Stimulated activated CD4-positive, alpha-beta T cell treated with anti-CD3 and anti-CD28 coated beads, Interleukin-15, amount 100 ng/mL, for 1 hour (primary cell): ENCODE measurements around the gene TAF4.
"Not testable (repeated sequence)": the region's sequence is repeated elsewhere in the genome, so short reads cannot be mapped to it uniquely, and the experiment has no call there.

Experiments
- DNase-seq, 2 donors: peaks; one replicate each; pipeline ENCODE4 v3.0.0-alpha.2; 2020; ENCODE audit warnings: low read depth in 1 of 2, low spot score in 1 of 2

Gene TAF4, protein sequence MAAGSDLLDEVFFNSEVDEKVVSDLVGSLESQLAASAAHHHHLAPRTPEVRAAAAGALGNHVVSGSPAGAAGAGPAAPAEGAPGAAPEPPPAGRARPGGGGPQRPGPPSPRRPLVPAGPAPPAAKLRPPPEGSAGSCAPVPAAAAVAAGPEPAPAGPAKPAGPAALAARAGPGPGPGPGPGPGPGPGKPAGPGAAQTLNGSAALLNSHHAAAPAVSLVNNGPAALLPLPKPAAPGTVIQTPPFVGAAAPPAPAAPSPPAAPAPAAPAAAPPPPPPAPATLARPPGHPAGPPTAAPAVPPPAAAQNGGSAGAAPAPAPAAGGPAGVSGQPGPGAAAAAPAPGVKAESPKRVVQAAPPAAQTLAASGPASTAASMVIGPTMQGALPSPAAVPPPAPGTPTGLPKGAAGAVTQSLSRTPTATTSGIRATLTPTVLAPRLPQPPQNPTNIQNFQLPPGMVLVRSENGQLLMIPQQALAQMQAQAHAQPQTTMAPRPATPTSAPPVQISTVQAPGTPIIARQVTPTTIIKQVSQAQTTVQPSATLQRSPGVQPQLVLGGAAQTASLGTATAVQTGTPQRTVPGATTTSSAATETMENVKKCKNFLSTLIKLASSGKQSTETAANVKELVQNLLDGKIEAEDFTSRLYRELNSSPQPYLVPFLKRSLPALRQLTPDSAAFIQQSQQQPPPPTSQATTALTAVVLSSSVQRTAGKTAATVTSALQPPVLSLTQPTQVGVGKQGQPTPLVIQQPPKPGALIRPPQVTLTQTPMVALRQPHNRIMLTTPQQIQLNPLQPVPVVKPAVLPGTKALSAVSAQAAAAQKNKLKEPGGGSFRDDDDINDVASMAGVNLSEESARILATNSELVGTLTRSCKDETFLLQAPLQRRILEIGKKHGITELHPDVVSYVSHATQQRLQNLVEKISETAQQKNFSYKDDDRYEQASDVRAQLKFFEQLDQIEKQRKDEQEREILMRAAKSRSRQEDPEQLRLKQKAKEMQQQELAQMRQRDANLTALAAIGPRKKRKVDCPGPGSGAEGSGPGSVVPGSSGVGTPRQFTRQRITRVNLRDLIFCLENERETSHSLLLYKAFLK

GRCh38 chr20:62065674-62066338 lies at the start of gene TAF4:
TAF4 (minus strand) TSS chr20:62065881; CDS start chr20:62065810, 71 bp downstream.
- peak; percentile 72 to 75 for DNase-seq

DNA sequence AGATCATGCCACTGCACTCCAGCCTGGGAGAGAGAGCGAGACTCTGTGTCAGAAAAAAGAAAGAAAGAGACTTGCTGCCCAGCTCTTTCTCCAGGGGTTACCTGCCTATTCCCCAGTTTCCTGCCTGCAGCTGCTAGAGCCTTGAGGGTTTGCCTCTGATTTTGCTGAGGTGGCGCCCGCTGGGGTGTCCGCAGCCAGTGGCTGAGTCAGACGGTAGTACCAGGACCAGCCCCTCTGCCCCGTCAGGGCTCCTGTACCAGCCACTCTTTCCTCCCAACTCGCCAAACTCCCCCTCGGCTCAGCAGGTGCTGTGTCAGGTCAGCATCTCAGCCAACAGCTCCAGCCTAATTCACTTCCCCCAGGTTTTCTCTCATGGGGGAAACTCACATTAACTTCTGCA lies 49.2 kb upstream of the TAF4 start:
- DNase-seq: no peak

DNA sequence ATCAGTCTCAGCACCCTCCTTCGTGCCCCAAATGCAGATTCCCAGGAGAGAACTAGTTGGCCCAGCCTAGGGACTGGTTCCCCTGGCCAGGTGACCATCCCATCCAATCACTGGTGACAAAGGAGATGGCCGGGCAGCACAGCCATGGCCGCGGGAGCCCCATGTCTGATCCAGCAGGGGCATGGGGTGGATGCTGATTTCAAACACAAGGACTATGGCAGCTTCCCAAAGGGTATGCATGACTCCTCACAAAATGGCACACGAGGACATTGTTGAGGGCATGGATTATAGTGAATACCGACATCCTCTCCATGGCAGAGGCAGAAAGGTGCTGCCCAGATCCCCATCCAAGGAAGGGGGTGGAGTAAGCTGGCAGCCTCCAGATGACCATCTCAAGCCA lies 46.7 kb upstream of the TAF4 start:
- no peak for DNase-seq

GRCh38 chr20:62111148-62111547 lies 45.5 kb upstream of the TAF4 start:
- no peak for DNase-seq

- DNase-seq: no peak
Observed at GRCh38 chr20:62105592-62105991, 39.9 kb upstream of the TAF4 start.

DNA sequence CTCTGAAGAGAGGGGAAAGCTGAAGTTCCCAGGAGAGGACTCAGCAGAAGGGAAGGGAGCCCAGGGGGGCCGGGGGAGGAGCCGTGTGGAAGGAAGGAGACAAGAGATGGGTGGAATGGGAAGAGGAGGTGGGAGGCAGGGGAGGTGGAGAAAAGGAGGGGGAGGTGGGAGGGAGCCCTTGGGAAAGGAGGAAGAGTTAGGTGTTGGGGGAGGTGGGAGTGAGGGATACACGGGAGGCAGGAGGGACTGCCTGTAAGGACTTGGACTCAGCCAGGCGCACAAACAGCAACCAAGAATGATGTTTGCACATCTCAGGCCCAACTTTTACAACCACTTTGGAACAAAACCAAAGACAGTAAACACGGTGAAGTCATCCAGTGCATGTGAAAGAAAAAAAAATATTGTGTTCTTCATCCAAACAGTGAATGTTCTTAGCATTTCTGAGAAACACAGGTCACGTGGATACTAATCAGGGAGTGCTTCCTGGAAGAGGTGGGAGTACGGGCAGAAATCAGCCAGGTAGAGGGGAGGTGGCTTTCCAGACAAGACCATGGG lies 39.2 kb upstream of the TAF4 start:
- DNase-seq: no peak

DNA sequence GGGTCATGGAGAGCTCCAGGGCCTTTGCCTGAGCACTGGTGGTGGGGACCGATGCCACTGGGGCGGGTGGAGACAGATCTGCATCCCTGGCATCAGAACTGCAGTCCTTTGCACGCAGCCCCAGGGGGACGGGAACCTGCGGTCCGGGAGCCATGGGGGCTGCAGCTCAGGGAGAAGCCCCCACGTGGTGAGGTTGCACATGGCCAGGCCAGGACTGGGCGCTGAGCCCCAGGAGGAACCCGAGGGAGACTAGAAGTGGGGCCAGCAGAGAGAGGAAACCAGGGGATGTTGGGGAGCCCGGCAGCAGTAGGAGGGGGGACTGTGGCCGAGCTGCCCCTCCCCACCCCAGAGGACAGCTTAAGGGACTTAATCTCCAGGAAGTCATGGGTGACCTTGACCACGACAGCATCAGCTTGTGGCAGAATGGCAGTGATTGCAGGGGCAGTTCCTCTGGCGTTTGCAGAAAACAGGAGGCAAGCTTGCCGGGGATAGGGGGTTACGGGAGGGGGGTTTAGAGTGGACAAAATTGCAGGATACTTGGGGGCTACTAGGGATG lies 38.6 kb upstream of the TAF4 start:
- no peak for DNase-seq

- DNase-seq: no peak
Observed at GRCh38 chr20:62103508-62104233, 38.0 kb upstream of the TAF4 start.

DNA sequence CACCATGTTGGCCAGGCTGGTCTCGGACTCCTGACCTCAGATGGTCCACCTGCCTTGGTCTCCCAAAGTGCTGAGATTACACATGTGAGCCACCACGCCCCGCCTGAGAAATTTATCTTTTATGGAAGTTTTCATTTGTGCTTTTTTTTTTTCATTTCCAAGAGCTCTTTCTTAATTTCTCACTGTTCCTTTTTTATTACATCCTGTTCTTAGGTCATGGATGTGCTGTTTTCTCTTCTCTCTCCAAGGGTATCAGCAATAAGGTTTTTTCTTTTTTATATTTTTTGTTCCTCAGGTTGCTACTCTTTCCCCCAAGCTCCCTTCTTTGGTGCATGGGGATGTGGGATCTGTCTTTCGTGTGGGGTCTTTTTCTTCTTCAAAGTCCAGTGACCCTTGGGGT lies 35.4 kb upstream of the TAF4 start:
- DNase-seq: no peak

DNA sequence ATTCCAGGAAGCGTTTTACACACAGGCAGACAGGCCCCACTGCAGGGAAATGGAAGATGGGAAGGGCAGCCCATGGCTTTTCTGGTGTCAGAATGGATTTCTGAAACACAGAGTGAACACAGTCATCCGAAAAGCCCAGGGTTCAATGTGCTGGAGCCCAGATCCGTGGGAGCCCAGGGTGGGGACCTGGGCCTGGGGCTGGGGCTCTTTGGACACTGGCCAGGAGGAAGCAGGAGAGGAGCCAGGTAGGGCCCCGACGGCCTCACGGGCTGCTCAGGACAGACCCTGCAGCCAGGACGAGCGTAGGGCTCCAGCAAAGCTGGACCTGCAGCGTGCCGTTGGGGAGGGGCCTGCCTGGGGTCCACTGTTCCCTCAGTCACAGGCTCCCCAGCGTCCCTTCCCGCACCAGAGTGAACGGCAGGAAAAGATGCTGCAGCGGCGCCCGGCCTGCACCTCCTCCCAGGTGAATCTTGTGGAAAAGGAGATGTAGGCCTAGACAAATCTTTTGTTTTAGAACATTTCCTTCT lies 32.3 kb upstream of the TAF4 start:
- DNase-seq: no peak

DNA sequence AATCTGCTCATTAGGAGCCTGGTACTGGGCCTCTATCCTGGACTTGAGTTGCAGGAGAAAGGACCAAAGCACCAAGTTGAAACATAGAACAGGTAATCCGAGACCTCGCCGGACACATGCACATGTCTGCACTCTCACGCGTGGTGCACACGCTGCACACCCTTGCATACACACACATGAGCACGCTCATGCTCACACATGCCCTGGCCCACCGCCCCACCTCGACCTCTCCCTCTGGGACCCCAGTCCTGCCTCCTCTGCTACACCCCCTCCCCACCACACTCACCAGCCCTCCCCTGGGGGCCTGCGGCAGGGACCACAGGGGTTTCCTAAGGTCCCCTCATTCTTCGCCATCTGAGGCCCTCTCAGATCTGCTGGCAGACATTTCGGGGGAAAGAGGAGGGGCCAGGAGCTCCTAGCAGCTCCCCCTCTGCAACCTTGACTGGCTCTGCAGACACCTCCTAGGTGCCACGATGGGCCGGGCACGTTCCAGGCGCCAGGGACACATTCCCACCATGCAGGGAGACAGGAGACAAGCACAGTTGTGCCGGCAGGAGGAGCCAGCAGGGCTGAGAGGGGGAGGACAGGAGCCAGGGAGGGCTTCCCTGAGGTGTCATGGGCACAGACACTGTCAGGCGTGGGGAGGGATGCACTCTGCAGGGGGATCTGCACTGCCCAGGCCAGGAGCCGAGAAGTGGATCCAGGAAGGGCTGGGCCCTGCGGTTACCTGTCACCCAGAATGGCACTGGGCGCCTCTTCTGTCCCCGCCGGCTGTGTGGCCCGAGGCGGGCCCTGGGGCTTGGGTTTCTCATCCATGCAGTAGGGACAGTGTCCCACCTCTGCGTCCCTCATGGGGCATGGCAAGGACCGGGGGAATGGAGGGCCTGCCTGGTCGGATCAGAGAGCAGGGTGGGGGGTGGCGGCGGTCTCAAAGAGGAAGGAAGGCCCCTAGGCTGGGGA lies 31.0 kb upstream of the TAF4 start:
- DNase-seq: no peak

DNA sequence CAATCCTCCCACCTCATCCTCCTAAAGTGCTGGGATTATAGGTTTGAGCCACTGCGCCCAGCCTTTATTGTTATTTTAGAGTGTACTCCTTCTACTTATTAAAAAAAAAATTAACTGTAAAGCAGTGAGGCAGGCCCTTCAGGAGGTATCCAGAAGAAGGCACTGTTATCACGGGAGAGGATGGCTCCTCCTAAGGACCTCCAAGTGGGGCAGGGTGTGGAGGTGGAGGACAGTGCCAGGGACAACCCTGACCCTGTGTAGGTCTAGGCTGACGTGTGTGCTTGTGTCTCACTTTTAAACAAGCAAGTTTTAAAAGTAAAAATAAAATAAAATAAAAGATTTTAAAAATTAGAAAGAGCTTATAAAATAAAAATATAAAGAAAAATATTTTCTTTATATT lies 23.7 kb upstream of the TAF4 start:
- DNase-seq: no peak

DNA sequence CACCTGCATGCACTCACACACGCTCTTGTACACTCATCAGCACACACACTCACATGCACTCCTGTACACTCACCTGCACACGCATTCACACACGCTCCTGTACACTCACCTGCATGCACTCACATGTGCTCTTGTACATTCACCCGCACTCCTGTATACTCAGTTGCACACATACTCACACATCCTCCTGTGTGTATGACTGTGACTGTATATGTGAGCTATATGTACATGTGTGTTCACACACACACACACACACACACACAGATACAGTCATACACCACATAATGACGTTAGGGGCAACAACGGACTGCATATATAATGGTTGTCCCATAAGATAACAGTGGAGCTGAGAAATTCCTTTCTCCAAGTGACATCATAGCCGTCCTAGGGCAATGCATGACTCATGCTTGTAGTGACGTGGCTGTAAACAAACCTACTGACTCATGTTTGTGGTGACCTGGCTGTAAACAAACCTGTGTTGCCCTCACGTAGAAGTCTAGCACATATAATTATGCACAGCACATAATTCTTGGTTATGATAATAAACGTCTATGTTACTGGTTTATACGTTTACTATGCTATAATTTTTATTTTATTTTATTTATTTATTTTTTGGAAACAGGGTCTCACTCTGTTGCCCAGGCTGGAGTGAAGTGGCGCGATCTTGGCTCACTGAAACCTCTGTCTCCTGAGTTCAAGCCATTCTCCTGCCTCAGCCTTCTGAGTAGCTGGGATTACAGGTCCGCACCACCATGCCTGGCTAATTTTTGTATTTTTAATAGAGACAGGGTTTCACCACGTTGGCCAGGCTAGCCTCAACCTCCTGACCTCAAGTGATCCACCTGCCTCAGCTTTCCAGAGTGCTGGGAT lies 22.8 kb upstream of the TAF4 start:
- no peak for DNase-seq

DNA sequence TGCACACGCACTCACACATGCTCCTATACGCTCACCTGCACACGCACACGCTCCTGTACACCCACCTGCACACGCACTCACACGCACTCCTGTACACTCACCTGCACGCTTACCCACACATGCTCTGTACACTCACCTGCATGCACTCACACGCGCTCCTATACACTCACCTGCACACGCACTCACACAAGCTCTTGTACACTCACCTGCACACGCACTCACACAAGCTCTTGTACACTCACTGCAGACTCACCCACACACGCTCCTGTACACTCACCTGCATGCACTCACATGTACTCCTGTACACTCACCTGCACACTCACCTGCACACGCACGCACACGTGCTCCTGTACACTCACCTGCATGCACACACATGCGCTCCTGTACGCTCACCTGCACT lies 22.0 kb upstream of the TAF4 start:
- no peak for DNase-seq

DNA sequence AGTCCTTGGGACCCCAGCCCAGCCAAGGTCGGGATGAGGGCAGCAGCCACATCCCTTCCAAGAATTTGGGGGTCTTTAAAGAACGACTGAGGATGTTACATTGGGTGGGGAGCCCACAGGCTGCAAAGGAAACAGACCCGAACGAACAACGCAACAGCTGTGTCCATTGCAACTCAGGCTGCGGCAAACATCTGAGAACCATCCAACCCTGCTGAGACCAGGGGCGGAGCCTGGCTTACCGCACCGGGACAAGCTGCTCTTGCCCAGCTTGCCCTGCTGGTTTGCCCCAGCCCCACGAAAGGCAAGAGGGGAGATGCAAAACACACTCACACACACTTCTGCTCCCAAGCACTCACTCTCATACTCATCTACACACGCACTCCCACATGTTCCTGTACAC lies 21.5 kb upstream of the TAF4 start:
- DNase-seq: no peak

DNA sequence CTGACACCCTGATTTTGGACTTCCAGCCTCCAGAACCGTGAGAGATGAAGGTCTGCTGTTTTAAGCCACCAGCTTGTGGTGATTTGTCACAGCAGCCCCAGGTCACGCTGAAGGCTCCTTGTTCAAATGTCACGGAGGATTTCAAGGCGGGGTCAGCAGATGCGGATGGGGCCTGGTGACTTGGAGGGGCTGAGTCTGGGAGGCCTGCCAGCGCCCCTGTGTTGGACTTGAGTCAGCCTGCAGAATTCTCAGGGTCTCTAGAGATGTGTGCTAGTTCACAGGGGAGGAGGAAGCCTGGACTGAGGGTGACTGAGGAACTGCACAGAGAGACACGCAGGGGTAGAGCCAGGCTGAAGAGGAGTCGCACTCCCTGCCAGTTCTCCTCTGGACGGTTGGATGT lies 19.5 kb upstream of the TAF4 start:
- no peak for DNase-seq

- DNase-seq: not testable (repeated sequence)
Observed at GRCh38 chr20:62084224-62084623, 18.5 kb upstream of the TAF4 start.

DNA sequence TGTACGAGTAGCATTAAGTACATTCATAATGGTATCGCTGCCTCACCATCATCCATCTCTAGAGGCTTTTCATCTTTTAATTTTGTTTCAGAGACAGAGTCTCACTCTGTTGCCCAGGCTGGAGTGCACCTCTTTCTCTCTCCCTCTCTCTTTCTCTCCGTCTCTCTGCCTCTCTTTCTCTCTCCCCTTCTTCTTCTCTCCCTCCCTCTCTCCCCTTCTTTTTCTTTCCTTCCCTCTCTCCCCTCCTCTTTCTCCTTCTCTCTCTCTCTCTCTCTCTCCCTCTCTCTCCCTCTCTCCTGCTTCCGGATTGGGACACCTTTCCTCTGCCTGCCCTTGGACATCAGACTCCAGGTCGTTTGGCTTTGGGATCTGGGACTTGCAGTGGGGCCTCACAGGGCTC lies 17.6 kb upstream of the TAF4 start:
- no peak for DNase-seq
